ENCODE measurements around the gene ITPKB.

ITPKB gene

DNA sequence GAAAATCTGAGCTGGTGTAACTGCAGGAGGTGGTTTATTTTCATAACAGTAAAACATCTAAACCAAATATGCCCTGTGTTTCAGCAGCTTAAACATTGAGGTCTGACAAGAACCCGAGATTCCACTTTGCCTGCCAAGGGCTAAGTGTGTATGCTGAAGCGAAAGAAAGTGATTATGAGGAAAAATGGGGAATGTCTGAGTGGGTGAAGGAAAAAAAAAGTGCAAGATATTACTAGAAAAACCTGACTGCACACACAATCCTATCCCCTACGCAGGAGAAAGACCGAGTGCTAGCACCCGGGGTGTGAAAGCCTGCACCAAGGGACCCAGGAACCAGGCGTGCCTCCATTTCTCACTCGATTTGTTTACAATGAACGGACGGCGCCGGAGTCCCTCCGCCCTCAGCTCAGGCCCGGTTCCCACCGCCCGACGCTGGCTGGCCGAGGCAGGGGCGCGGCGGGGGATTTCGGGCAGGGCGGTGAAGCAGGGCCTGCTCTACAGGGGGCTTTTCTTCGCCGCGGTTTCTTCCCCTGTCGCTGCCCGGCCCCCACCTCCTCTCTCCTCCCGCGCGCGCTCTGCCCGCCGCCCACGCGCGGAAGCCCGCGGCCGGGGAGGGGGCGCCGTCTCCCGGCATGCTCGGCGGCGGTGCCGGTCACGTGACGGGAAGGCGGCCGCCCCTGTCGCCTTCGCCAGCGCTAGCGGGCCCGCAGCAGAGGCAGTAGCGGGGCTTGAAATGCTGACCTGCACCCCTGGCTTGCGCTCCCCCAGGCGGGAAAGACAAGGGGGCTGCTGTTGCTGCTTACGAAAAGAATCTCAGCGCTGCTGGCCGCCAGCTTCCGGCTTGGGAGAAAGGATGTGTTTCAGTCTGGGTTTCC, 35.9 kb downstream of the ITPKB start:
- DNase-seq: peak; percentile 77

DNA sequence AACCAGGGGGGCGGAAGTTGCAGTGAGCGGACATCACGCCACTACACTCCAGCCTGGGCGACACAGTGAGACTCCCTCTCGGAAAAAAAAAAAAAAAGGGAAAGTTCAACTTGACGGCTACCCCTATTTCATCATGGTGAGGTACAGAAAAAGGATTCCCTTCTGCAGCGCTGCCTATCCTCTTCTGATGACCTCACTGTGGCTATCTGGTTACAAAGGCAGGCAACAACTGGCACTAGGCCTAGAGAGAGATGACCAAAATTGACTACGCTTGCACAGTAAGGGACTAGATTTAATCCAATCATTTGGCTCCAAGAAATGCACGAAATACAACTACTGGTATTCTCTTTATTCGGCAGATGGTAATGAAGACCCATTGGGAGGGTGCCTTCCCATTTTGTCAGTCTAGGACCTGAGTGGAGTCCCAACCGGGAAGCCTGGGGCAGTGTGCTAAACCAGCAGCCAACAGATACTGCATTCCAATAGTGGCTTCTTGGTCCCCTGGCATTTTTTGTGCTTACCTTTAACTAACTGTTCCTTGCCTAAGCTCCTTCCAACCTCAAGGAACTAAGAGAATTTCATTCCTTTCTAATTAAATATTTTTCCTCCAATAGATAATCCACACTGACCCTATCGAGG, 36.6 kb downstream of the ITPKB start:
- DNase-seq: no peak

DNA sequence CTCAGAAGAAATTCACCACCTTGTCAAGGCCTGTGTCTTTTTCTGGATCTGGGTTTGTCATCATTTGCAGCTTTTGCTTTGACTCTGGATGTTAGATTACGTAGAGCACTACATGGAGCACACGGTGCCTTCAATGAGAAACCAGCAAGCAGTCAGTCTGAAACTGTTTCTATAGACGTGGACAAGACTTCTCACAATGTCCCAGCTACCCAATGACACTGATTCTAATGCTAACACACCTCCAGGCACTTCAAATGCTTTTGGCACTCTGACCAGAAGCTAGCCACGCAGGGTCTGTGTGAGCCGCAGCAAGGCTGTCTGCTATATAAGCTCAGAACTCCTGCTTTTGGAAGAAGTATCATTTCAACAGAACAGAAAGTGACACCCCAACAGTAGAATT, 38.2 kb downstream of the ITPKB start:
- no peak for DNase-seq

GRCh38 chr1:226699166-226699565, 39.9 kb downstream of the ITPKB start:
- DNase-seq: no peak

DNA sequence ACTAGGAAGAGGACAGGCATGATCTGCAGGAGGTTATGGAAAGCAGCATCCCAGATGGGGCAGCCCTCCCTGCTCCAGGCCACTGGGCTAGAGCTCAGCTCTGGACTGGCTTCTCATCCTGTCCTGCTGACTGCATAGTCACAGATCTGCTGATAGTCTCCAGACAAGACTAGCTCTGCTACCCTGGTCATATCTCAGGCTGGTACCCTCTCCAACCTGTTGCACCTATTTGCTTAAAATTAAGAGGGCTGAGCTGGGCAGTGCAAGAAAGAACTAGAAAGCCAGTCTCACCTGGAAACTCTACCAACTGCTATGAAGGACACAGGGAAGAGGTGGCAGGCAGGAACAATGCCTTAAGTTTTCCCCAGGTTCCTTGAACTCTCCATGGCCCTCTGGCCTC, 40.4 kb downstream of the ITPKB start:
- DNase-seq: no peak

DNA sequence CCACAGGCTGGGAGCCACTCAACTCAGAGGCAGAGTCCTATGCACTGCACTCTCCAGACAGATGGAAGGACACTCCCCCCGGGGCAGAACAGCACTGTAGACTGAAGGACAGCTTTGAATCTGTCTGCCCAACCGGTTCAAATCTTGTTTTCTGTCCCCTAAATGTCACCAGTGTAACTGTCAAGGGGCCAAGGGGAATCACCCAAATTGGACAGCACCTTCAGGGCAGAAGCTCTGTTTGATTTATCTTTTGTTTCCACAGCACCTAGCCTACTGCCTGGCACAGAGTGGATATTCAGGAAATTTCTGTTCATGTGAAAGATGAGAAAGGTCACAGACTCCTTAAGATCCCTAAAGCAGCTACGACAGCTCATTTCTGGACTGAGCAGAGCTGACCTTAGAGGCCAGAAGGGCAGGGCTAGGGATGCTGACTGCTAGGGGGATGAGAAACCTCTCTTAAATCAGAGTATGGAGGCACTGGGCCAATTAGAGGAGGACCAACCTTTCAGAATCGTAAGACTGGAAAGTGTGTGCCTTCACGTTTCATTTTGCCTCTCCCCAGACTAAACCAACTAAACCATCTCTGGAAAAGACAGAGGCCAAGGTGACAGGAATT, 41.0 kb downstream of the ITPKB start:
- DNase-seq: no peak

- no peak for DNase-seq
Observed at GRCh38 chr1:226697151-226697928, 41.7 kb downstream of the ITPKB start.

DNA sequence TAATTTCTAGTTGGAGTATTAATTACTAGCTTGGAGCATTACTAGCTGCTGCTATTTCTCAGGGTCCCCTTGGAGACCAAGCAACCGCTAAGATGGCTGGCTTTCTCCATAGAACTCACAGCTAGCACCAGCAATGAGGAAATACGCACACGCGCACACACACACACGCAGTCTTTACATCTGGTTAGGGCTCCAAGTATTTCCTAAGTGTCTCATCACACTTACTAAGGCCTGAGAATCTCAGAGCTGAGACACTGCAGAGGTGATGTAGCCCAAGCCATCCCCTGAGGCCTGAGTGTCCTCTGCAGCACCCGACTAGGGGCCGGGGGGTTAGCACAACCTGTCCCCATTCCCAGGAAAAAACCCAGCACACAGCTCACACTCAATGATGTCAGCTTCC, 42.5 kb downstream of the ITPKB start:
- DNase-seq: no peak

- no peak for DNase-seq
Observed at GRCh38 chr1:226695335-226695900, 43.7 kb downstream of the ITPKB start.

GRCh38 chr1:226692823-226693222, 46.3 kb downstream of the ITPKB start:
- no peak for DNase-seq

- no peak for DNase-seq
Observed at GRCh38 chr1:226692051-226692792, 46.9 kb downstream of the ITPKB start.

- DNase-seq: peak; percentile 57
Observed at GRCh38 chr1:226691247-226691646, 47.8 kb downstream of the ITPKB start.

- peak; percentile 41 for DNase-seq
Observed at GRCh38 chr1:226690460-226690982, 48.6 kb downstream of the ITPKB start.

- DNase-seq: no peak
Observed at GRCh38 chr1:226688808-226689207, 50.3 kb downstream of the ITPKB start.

GRCh38 chr1:226688056-226688748, 50.9 kb downstream of the ITPKB start:
- no peak for DNase-seq

DNA sequence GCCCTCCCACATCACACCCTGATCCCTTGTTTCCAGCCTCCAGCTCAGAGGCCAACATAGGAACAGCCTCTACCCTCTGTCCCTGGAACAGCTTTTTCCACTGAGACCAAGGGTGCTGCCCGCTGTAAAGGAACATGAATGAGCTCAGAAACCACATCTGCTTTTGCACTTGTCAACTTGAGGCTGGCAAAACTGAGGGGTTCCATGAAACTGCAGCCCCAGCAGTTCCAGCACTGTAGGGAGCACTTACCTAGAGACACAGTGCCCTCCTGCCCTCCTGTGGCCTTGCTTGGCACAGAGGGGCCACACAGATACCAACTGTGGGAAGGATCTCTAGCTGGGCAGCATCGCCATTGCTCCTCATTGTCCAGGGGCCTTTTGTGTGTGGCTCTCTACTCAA, 51.7 kb downstream of the ITPKB start:
- DNase-seq: no peak

DNA sequence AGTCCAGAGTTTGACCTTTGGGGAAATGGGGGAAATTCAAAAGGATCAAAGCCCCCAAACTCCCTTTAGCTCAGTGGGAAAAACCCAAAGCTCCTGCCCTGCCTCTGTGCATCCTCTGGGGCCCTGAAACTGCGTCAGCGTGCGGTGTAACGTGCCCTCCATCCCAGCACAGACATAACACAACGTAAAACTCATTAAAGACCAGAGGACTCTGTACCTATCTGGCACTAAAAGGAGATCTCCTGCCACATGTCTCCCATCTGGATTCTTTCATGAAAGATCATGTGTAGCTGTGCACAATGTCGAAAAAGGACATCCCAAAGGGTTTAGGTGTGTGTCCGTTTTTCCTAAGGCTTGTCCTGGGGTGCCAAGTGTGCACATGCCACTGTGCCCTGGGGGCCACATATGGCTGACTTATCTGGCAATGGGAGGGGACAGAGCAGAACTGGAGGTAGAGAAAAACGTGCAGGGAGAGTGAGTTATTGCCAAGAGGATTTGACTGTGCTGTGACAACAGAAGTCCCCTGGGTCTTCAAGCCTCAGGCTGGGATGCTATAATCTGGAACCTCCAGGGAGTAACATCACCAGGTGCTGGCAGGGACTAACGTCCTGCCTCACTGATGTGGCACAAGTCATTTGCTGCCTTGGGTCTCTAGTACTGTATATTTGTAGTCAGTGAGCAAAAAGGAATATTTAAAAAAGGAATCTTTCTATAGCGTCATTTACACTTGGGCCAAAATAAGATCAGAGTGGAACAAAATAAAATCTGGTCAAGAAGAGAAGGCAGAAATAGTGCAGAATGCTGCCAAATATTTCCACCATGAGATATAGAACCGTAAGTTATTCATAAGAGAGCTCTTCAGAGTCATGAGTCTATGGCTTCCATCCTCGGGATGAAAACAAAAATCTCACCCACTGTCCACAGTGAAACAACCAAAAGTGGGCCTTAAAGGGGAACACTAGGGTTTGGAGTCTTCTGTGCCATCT, 52.3 kb downstream of the ITPKB start:
- no peak for DNase-seq

DNA sequence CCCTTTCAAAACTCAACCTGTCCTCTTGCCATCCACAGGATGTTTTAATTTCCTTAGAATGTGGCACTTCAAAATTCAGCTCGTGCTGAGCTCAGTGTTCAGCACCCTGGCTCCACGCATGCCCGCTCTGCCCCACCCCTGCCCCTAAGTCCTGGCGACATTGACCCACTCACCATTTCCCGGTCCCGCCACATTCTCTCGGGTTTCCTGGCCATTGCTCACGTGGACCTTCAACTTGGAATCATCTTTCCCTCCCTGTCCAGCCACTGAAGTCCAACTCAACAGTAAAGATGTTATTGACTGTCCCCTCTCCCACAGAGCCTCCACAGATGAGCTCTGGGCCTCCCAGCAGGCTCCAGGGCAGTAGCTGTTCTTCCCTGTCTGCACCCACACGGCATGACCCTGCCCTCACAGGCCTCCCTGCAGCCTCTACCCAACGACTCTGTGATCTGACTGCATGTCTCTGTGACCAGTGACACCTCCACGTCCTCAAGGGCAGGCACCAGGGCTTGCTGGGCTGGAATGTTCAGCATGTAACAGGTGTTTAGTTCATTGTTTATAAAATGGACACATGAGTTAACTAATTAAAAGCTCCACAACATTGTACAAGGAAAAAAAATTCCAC, 53.8 kb downstream of the ITPKB start:
- no peak for DNase-seq

GRCh38 chr1:226684026-226684425, 55.1 kb downstream of the ITPKB start:
- no peak for DNase-seq
